ENCODE data around the gene B3GNT4. TPM values are rescaled to one million over a fixed set of nuclear protein-coding genes. Genes with fewer than 3 reads are reported as not detected.
"Not testable (repeated sequence)": the region's sequence is repeated elsewhere in the genome, so short reads cannot be mapped to it uniquely, and the experiment has no call there.

Gene B3GNT4
- polyA plus RNA-seq (ENCODE audit: insufficient read length): 0.30 TPM

- DNase-seq (ENCODE audit: low read depth): no peak
Measured at GRCh38 chr12:122203301-122204166, at the start of gene B3GNT4. B3GNT4 (plus strand) TSS chr12:122203709; CDS start chr12:122204619, 910 bp downstream.

- no peak for DNase-seq (ENCODE audit: low read depth)
Measured at GRCh38 chr12:122155705-122156104, 47.8 kb upstream of the B3GNT4 start.

GRCh38 chr12:122158700-122159285 is 44.7 kb upstream of the B3GNT4 start:
- DNase-seq (ENCODE audit: low read depth): no peak

GRCh38 chr12:122159882-122160281 is 43.6 kb upstream of the B3GNT4 start:
- no peak for DNase-seq (ENCODE audit: low read depth)

- no peak for DNase-seq (ENCODE audit: low read depth)
Measured at GRCh38 chr12:122160761-122161160, 42.7 kb upstream of the B3GNT4 start.

GRCh38 chr12:122161682-122162081 is 41.8 kb upstream of the B3GNT4 start:
- DNase-seq (ENCODE audit: low read depth): no peak

- no peak for DNase-seq (ENCODE audit: low read depth)
Measured at GRCh38 chr12:122162976-122163375, 40.5 kb upstream of the B3GNT4 start.

GRCh38 chr12:122166422-122167349 is 36.8 kb upstream of the B3GNT4 start:
- no peak for DNase-seq (ENCODE audit: low read depth)

GRCh38 chr12:122167356-122167925 is 36.1 kb upstream of the B3GNT4 start:
- no peak for DNase-seq (ENCODE audit: low read depth)

GRCh38 chr12:122168492-122168891 is 35.0 kb upstream of the B3GNT4 start:
- no peak for DNase-seq (ENCODE audit: low read depth)

GRCh38 chr12:122171399-122171798 is 32.1 kb upstream of the B3GNT4 start:
- no peak for DNase-seq (ENCODE audit: low read depth)

GRCh38 chr12:122172262-122172939 is 31.1 kb upstream of the B3GNT4 start:
- DNase-seq (ENCODE audit: low read depth): no peak

GRCh38 chr12:122174155-122174845 is 29.2 kb upstream of the B3GNT4 start, which contains the start of gene IL31:
IL31 (minus strand) TSS chr12:122174221; CDS start chr12:122174172, 49 bp downstream.
- no peak for DNase-seq (ENCODE audit: low read depth)

- not testable (repeated sequence) for DNase-seq (ENCODE audit: low read depth)
Measured at GRCh38 chr12:122176473-122176872, 27.0 kb upstream of the B3GNT4 start.

GRCh38 chr12:122182887-122183587 is 20.5 kb upstream of the B3GNT4 start, which contains the start of gene LRRC43:
LRRC43 (plus strand) TSS chr12:122183123; CDS start chr12:122183145, 22 bp downstream.
- no peak for DNase-seq (ENCODE audit: low read depth)

- DNase-seq (ENCODE audit: low read depth): no peak
Measured at GRCh38 chr12:122183588-122183940, 19.9 kb upstream of the B3GNT4 start.

GRCh38 chr12:122184517-122184916 is 19.0 kb upstream of the B3GNT4 start:
- DNase-seq (ENCODE audit: low read depth): no peak

- DNase-seq (ENCODE audit: low read depth): no peak
Measured at GRCh38 chr12:122185079-122185478, 18.4 kb upstream of the B3GNT4 start.

GRCh38 chr12:122185494-122186082 is 17.9 kb upstream of the B3GNT4 start:
- DNase-seq (ENCODE audit: low read depth): no peak

All from forelimb muscle (tissue), 1 donor.